ENCODE results near the gene FANCI.

DNA sequence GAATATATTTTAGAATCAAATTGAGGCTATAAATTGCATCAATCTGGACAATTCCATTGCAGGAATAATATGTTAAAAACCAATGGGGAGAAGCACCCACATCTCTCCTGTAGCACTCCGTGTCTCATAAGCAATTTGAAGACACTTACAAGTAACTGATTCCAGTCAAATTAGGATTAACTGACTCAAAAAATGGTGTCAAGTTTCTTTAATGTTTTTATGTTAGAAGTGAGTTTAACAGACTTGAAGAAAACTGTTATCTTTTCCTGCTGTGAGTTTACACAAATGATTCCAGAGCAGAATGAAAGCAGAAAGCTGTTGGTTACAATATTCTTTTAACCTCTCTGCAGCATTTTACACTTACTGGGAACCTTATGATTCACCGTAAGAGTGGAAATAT lies 45.6 kb upstream of the FANCI start:
- TF ChIP-seq, protein P1, sequence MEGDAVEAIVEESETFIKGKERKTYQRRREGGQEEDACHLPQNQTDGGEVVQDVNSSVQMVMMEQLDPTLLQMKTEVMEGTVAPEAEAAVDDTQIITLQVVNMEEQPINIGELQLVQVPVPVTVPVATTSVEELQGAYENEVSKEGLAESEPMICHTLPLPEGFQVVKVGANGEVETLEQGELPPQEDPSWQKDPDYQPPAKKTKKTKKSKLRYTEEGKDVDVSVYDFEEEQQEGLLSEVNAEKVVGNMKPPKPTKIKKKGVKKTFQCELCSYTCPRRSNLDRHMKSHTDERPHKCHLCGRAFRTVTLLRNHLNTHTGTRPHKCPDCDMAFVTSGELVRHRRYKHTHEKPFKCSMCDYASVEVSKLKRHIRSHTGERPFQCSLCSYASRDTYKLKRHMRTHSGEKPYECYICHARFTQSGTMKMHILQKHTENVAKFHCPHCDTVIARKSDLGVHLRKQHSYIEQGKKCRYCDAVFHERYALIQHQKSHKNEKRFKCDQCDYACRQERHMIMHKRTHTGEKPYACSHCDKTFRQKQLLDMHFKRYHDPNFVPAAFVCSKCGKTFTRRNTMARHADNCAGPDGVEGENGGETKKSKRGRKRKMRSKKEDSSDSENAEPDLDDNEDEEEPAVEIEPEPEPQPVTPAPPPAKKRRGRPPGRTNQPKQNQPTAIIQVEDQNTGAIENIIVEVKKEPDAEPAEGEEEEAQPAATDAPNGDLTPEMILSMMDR (IDR thresholded peaks at IDR 0.05), result no peak
- TF ChIP-seq POLR2A (IDR thresholded peaks at IDR 0.05) (no peak), POLR2AphosphoS5 (IDR thresholded peaks at IDR 0.05) (no peak), EP300 (IDR thresholded peaks at IDR 0.05) (no peak)
